Measurements from ENCODE around the gene CDKAL1.
"Not testable (repeated sequence)": the region's sequence is repeated elsewhere in the genome, so short reads cannot be mapped to it uniquely, and the experiment has no call there.

The CDKAL1 gene

GRCh38 chr6:20797597-20797996, 263.3 kb downstream of the CDKAL1 start:
- DNase-seq (ENCODE audit: low spot score), result no peak

DNA sequence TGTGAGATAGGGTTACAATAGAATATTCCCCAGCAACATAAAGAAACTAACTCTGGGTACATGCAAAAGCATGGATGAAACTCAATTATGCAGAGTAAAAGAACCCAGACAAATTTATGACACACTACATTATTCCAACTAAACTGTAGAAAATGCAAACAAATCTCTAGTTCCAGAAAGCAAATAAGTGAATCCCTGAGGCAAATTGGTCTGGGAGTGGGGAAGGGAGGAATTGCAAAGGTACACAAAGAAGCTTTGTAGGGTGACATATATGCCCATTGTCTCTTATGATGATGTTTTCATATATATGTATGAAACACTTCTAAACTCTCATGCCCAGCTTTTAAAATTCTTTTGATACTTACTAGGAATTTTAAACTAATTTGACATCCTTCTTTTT, 266.0 kb downstream of the CDKAL1 start:
- DNase-seq (ENCODE audit: low spot score), result no peak

DNA sequence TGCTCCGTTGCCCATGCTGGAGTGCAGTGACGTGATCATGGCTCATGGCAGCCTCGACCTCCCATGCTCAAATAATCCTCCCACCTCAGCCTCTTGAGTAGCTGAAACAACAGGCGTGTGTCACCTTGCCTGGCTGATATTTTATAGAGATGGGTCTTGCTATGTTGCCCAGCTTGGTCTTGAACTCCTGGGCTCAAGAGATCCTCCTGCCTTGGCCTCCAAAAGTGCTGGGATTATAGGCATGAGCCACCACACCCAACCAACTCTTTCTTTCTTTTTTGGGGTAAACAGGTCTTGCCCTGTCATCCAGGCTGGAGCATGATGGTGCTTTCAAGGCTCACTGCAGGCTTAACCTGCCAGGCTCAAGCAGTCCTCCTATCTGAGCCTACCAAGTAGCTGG, 266.4 kb downstream of the CDKAL1 start:
- DNase-seq (ENCODE audit: low spot score), result no peak

DNA sequence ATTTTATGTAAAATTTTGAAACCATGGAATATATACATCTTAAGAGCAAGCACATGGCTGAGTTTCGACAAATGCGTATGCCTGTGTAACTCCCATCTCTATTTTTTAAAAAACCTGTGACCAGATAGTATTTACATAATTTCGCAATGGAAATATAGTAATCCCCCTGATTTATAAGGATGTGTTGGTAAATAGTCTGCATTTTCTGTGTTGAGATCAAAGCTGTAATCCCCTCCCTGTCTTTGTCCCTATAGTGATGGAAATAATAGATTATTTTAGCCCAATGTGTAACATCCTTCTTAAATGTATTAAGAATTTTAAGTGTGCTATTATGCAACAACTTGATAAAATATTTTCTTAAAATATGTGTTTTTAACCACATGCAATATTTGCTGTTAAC, 267.3 kb downstream of the CDKAL1 start:
- DNase-seq (ENCODE audit: low spot score), result no peak

- DNase-seq (ENCODE audit: low spot score), result no peak
Observed at GRCh38 chr6:20802596-20802995, 268.3 kb downstream of the CDKAL1 start.

- DNase-seq (ENCODE audit: low spot score), result no peak
Observed at GRCh38 chr6:20805021-20805420, 270.8 kb downstream of the CDKAL1 start.

- no peak for DNase-seq (ENCODE audit: low spot score)
Observed at GRCh38 chr6:20806669-20807068, 272.4 kb downstream of the CDKAL1 start.

DNA sequence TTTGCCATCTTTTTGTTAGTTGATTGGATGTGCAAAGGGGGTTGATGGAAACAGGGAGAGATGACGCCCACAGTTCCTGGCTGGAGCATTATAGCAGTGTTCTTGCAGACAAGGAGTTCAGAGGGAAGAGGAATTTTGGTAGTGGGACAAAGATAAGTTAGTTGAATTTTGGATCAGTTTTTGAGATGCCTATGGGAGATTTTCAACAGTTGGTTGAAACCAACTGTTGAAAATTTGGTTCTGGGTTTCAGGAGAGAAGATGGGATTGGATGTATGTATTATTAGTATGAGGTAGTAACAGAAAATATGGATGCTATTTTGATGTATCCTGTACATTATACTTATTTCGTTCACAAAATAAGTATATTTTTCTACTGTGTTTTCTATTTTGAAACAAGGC, 274.2 kb downstream of the CDKAL1 start:
- DNase-seq (ENCODE audit: low spot score), result no peak

DNA sequence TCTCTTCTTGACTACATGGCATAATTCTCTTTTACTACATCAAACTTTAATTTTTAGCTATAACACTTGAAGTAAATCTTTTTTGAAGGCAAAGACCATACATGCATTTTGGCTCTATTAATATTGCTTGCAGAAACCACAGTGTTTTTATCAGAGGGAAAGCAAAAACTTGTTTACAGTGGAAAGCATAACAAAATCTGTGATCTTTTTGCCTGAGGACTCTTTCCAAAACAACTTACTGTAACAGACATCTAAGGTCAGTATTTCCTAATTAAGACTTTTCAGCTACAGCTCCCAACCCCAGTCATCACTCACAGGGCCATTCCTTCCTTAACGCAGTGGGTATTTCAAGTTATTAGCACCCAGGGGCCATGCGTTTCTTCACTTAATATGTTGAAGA, 274.7 kb downstream of the CDKAL1 start:
- no peak for DNase-seq (ENCODE audit: low spot score)

- DNase-seq (ENCODE audit: low spot score), result no peak
Observed at GRCh38 chr6:20810727-20811108, 276.5 kb downstream of the CDKAL1 start.

DNA sequence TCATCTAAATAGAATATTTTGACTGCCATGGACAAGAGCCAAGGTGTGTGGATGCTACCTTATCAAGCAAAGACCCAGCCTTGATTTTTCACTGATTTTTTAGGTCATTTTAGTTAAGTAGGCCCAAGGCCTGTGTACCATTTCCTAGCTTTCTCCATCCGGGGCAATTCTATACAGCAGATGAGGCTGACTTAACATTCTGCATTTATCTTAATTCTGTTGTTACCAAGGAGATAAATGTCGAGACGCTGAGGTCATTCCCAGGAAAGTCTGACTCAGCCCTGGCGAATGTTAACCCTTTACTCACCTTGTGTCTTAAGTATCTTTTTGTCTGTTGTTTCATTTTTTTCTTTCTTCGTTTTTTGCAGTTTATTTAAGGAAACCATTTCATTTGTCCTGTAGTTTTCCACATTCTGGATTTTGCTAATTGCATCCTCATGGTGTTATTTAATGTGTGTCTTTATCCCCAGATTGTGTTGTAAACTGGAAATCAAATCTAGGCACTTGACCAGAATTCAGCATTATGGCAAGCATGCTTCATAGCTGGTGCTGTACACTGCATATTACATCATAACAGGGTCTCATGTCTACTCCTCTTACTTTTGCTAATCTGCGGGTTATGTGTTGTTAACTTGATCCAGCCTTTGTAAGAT, 277.0 kb downstream of the CDKAL1 start:
- DNase-seq (ENCODE audit: low spot score), result peak; percentile 96

DNA sequence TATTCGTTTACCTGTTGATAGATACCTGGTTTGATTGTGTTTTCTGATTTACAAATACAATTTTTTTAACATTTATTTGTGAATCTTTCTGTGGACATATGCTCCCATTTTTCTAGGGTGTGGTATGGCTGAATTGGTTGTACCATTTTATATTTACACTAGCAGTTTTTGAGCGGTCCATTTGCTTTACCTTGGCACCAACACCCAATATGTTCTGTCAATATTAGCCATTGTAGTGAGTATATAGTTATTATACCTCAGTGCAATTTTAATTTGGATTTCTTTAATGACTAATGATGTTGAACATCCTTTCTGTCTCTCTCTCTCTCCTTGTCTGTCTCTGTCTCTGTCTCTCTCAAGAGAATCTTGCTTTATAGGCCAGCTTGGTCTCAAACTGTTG, 278.5 kb downstream of the CDKAL1 start:
- DNase-seq (ENCODE audit: low spot score), result no peak

DNA sequence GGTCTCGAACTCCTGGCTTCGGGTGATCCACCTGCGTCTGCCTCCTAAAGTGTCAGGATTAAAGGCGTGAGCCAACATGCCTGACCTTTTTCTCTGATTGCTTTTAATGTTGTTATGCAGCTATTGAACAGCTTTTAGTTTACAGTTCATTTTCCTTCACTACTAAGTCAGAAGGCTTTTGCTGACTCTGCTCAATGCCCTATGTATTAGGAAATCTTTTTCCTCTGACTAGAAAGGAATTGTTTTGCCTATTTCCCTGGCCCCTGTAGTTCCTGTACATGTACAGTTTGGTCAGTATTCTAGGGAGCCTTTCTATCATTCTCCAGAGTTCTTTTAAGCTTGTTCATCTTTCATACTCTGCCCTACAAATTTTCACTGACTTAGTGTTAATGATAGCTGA, 280.2 kb downstream of the CDKAL1 start:
- no peak for DNase-seq (ENCODE audit: low spot score)

DNA sequence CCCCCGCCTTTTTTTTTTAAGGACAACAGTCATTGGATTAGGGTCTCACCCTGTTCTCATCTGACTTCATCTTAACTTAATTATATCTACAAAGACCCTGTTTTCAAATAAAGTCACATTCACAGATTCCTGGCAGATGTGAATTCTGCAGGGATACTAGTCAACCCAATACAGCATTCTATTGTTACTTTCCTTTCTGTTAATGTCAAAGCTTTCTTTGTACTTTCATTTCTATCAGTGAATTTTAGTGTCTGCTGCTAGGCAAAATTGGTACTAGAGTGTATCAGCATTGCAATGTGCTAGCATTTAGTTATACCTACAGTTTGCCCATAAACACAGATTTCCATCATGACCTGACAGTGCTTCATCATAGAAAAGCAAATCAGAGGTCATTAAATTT, 281.9 kb downstream of the CDKAL1 start:
- no peak for DNase-seq (ENCODE audit: low spot score)

GRCh38 chr6:20817806-20818320, 283.6 kb downstream of the CDKAL1 start:
- DNase-seq (ENCODE audit: low spot score), result no peak

DNA sequence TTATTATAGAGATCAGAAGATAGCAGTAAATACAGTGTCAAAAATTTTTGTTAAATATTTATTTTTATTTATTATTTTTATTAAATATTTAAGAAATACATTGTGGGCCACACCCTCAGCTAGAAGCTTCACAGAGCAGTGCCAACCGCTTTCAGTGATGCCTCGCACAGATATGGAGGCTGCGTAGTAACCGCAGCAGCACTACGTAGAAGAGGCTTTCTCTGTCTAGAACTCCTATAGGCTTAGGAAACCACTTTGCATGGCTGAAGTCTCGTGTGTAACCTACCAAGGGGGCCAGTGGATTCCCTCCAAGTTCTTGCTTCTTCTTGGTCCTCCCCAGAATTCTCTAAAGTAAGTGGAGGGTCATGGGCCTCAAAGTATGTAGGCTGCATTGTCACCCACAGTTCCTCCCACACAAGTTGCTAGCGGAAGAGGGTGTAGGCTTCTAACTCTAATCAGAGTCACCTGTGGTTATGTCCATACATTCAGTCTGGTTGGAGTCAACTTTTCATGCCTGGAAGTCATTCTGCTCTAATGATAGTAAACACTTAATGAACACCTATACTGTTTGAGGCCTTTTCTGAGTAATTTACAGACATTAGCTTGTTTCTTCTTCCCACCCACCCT, 285.6 kb downstream of the CDKAL1 start:
- no peak for DNase-seq (ENCODE audit: low spot score)

GRCh38 chr6:20826378-20826777, 292.1 kb downstream of the CDKAL1 start:
- no peak for DNase-seq (ENCODE audit: low spot score)

- no peak for DNase-seq (ENCODE audit: low spot score)
Observed at GRCh38 chr6:20827798-20828197, 293.5 kb downstream of the CDKAL1 start.

- DNase-seq (ENCODE audit: low spot score), result no peak
Observed at GRCh38 chr6:20830576-20830975, 296.3 kb downstream of the CDKAL1 start.

DNA sequence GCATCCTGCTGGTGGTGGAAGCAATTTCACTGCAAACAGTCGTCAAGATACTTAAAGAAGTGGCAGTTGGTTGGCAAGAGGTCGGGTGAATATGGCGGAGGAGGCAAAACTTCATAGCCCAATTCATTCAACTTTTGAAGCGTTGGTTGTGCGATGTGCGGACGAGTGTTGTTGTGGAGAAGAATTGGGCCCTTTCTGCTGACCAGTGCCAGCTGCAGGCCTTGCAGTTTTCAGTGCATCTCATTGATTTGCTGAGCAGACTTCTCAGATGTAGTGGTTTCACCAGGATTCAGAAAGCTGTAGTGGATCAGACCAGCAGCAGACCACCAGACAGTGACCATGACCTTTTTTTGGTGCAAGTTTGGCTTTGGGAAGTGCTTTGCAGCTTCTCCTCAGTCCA, 297.0 kb downstream of the CDKAL1 start:
- DNase-seq (ENCODE audit: low spot score), result not testable (repeated sequence)

- DNase-seq (ENCODE audit: low spot score), result no peak
Observed at GRCh38 chr6:20833881-20834515, 299.7 kb downstream of the CDKAL1 start.

GRCh38 chr6:20835315-20836010, 301.2 kb downstream of the CDKAL1 start:
- no peak for DNase-seq (ENCODE audit: low spot score)

GRCh38 chr6:20837189-20837588, 302.9 kb downstream of the CDKAL1 start:
- DNase-seq (ENCODE audit: low spot score), result no peak
